ENCODE measurements around the gene WNK2.

WNK2 gene

GRCh38 chr9:93236541-93237206 is 52.7 kb downstream of the WNK2 start:
- Histone ChIP-seq H3K79me2 (ENCODE audit: insufficient read depth, low read depth) (no peaks in the 10 kb centered on the region), H3K4me3 (IDR thresholded peaks at IDR 0.05; ENCODE audit: insufficient read depth, low read depth, low read length) (no peak overlapping the region), H3K4me2 (peak overlapping the region; percentile 37), H3K27me3 (ENCODE audit: insufficient read depth, low read depth) (no peaks in the 10 kb centered on the region), H3K4me1 (ENCODE audit: low read depth, poor library complexity, severe bottlenecking) (peaks cover 67% of the 10 kb centered on the region), H3K36me3 (ENCODE audit: insufficient read depth) (no peaks in the 10 kb centered on the region), H3K27ac (peak overlapping the region; percentile 19; the same call in 1 of the 2 replicates), H3K9ac (no peak overlapping the region), H2AFZ (ENCODE audit: low read depth) (no peak overlapping the region), H4K20me1 (ENCODE audit: insufficient read depth) (no peaks in the 10 kb centered on the region)
- TF ChIP-seq CTCF (conservative IDR thresholded peaks at IDR 0.05; ENCODE audit: low read depth, low read length), result no peak

GRCh38 chr9:93237540-93237939 is 53.6 kb downstream of the WNK2 start:
- Histone ChIP-seq H3K79me2 (ENCODE audit: insufficient read depth, low read depth) (no peaks in the 10 kb centered on the region), H3K27me3 (ENCODE audit: insufficient read depth, low read depth) (no peaks in the 10 kb centered on the region), H3K4me2 (peak overlapping the region; percentile 37), H4K20me1 (ENCODE audit: insufficient read depth) (no peaks in the 10 kb centered on the region), H2AFZ (ENCODE audit: low read depth) (no peak overlapping the region), H3K4me1 (ENCODE audit: low read depth, poor library complexity, severe bottlenecking) (peaks cover 65% of the 10 kb centered on the region), H3K36me3 (ENCODE audit: insufficient read depth) (no peaks in the 10 kb centered on the region), H3K4me3 (IDR thresholded peaks at IDR 0.05; ENCODE audit: insufficient read depth, low read depth, low read length) (no peak overlapping the region), H3K27ac (peak overlapping the region; percentile 19; the same call in 1 of the 2 replicates), H3K9ac (no peak overlapping the region)
- TF ChIP-seq CTCF (conservative IDR thresholded peaks at IDR 0.05; ENCODE audit: low read depth, low read length), result no peak

GRCh38 chr9:93238953-93239925 is 55.3 kb downstream of the WNK2 start:
- Histone ChIP-seq H3K79me2 (ENCODE audit: insufficient read depth, low read depth) (no peaks in the 10 kb centered on the region), H3K4me2 (peak overlapping the region; percentile 37; the same call in 1 of the 2 replicates), H3K36me3 (ENCODE audit: insufficient read depth) (no peaks in the 10 kb centered on the region), H3K4me3 (IDR thresholded peaks at IDR 0.05; ENCODE audit: insufficient read depth, low read depth, low read length) (no peak overlapping the region), H3K9ac (no peak overlapping the region), H2AFZ (ENCODE audit: low read depth) (no peak overlapping the region), H3K4me1 (ENCODE audit: low read depth, poor library complexity, severe bottlenecking) (peaks cover 56% of the 10 kb centered on the region), H4K20me1 (ENCODE audit: insufficient read depth) (no peaks in the 10 kb centered on the region), H3K27ac (no peak overlapping the region), H3K27me3 (ENCODE audit: insufficient read depth, low read depth) (no peaks in the 10 kb centered on the region)
- no peak for TF ChIP-seq CTCF (conservative IDR thresholded peaks at IDR 0.05; ENCODE audit: low read depth, low read length)

- H3K27ac ChIP-seq, result no peak overlapping the region
- H2AFZ ChIP-seq (ENCODE audit: low read depth), result no peak overlapping the region
- H3K4me1 ChIP-seq (ENCODE audit: low read depth, poor library complexity, severe bottlenecking), result peaks cover 40% of the 10 kb centered on the region
- H4K20me1 ChIP-seq (ENCODE audit: insufficient read depth), result no peaks in the 10 kb centered on the region
- no peaks in the 10 kb centered on the region for H3K36me3 ChIP-seq (ENCODE audit: insufficient read depth)
- no peaks in the 10 kb centered on the region for H3K79me2 ChIP-seq (ENCODE audit: insufficient read depth, low read depth)
- H3K4me3 ChIP-seq (IDR thresholded peaks at IDR 0.05; ENCODE audit: insufficient read depth, low read depth, low read length), result no peak overlapping the region
- H3K4me2 ChIP-seq, result no peak overlapping the region
- no peaks in the 10 kb centered on the region for H3K27me3 ChIP-seq (ENCODE audit: insufficient read depth, low read depth)
- H3K9ac ChIP-seq, result no peak overlapping the region
- TF ChIP-seq CTCF (conservative IDR thresholded peaks at IDR 0.05; ENCODE audit: low read depth, low read length), result no peak
Measured at GRCh38 chr9:93240891-93241334, 57.0 kb downstream of the WNK2 start.

All from KMS-11 (cell line).